Measurements from ENCODE around the gene HLA-DOB.

HLA-DOB gene

GRCh38 chr6:32852844-32853540 lies 36.2 kb upstream of the HLA-DOB start:
- TF ChIP-seq TAF1 (IDR thresholded peaks at IDR 0.05; ENCODE audit: borderline replicate concordance, low read depth, low read length) (no peak; the same call in 1 of the 2 replicates), POLR2AphosphoS5 (IDR thresholded peaks at IDR 0.05; ENCODE audit: low read depth, low read length) (peak; percentile 47; the same call in 1 of the 2 replicates)
- DNase-seq (ENCODE audit: insufficient read length): peak; percentile 50
- FAIRE-seq: peak; percentile 64

GRCh38 chr6:32852018-32852843 lies 35.4 kb upstream of the HLA-DOB start:
- FAIRE-seq (peak; percentile 65), DNase-seq (ENCODE audit: insufficient read length) (no peak)
- TF ChIP-seq POLR2A (IDR thresholded peaks at IDR 0.05; ENCODE audit: low read depth, low read length): no peak
- TF ChIP-seq TAF1 (IDR thresholded peaks at IDR 0.05; ENCODE audit: borderline replicate concordance, low read depth, low read length): no peak
- TF ChIP-seq POLR2AphosphoS5 (IDR thresholded peaks at IDR 0.05; ENCODE audit: low read depth, low read length): no peak

- DNase-seq (ENCODE audit: insufficient read length) (no peak), FAIRE-seq (no peak)
- TF ChIP-seq TAF1 (IDR thresholded peaks at IDR 0.05; ENCODE audit: borderline replicate concordance, low read depth, low read length) (no peak), POLR2AphosphoS5 (IDR thresholded peaks at IDR 0.05; ENCODE audit: low read depth, low read length) (no peak), POLR2A (IDR thresholded peaks at IDR 0.05; ENCODE audit: low read depth, low read length) (no peak)
Measured at GRCh38 chr6:32851025-32851424, 34.2 kb upstream of the HLA-DOB start.

- TF ChIP-seq POLR2AphosphoS5 (IDR thresholded peaks at IDR 0.05; ENCODE audit: low read depth, low read length) (no peak), TAF1 (IDR thresholded peaks at IDR 0.05; ENCODE audit: borderline replicate concordance, low read depth, low read length) (no peak), POLR2A (IDR thresholded peaks at IDR 0.05; ENCODE audit: low read depth, low read length) (no peak)
- FAIRE-seq: no peak
- DNase-seq (ENCODE audit: insufficient read length): no peak
Measured at GRCh38 chr6:32849126-32849525, 32.3 kb upstream of the HLA-DOB start.

- DNase-seq (ENCODE audit: insufficient read length): no peak
- FAIRE-seq: no peak
- TF ChIP-seq TAF1 (IDR thresholded peaks at IDR 0.05; ENCODE audit: borderline replicate concordance, low read depth, low read length) (no peak), POLR2A (IDR thresholded peaks at IDR 0.05; ENCODE audit: low read depth, low read length) (no peak), POLR2AphosphoS5 (IDR thresholded peaks at IDR 0.05; ENCODE audit: low read depth, low read length) (no peak)
Measured at GRCh38 chr6:32847795-32848194, 31.0 kb upstream of the HLA-DOB start.

- DNase-seq (ENCODE audit: insufficient read length) (no peak), FAIRE-seq (no peak)
- no peak for TF ChIP-seq TAF1 (IDR thresholded peaks at IDR 0.05; ENCODE audit: borderline replicate concordance, low read depth, low read length)
- TF ChIP-seq POLR2AphosphoS5 (IDR thresholded peaks at IDR 0.05; ENCODE audit: low read depth, low read length): peak; percentile 83
- TF ChIP-seq POLR2A (IDR thresholded peaks at IDR 0.05; ENCODE audit: low read depth, low read length): peak; percentile 73
Measured at GRCh38 chr6:32847004-32847403, 30.2 kb upstream of the HLA-DOB start.

- peak; percentile 73 for FAIRE-seq
Measured at GRCh38 chr6:32845384-32845884, 28.6 kb upstream of the HLA-DOB start.

GRCh38 chr6:32844839-32845383 lies 28.1 kb upstream of the HLA-DOB start:
- DNase-seq (ENCODE audit: insufficient read length) (no peak), FAIRE-seq (no peak)
- TF ChIP-seq TAF1 (IDR thresholded peaks at IDR 0.05; ENCODE audit: borderline replicate concordance, low read depth, low read length) (0 out of 2 replicates have a peak, but pooled peaks have one; percentile 2), POLR2A (IDR thresholded peaks at IDR 0.05; ENCODE audit: low read depth, low read length) (peak; percentile 79; the same call in 1 of the 2 replicates), POLR2AphosphoS5 (IDR thresholded peaks at IDR 0.05; ENCODE audit: low read depth, low read length) (peak; percentile 92)

More at GRCh38 chr6:32845384-32845884, 28.6 kb upstream of the HLA-DOB start:
- DNase-seq (ENCODE audit: insufficient read length): no peak
- TF ChIP-seq POLR2A (IDR thresholded peaks at IDR 0.05; ENCODE audit: low read depth, low read length): peak; percentile 85; the same call in 1 of the 2 replicates
- TF ChIP-seq TAF1 (IDR thresholded peaks at IDR 0.05; ENCODE audit: borderline replicate concordance, low read depth, low read length): no peak
- TF ChIP-seq POLR2AphosphoS5 (IDR thresholded peaks at IDR 0.05; ENCODE audit: low read depth, low read length): peak; percentile 86

- DNase-seq (ENCODE audit: insufficient read length): peak; percentile 80
- FAIRE-seq: peak; percentile 98
- TF ChIP-seq POLR2A (IDR thresholded peaks at IDR 0.05; ENCODE audit: low read depth, low read length) (peak; percentile 94), TAF1 (IDR thresholded peaks at IDR 0.05; ENCODE audit: borderline replicate concordance, low read depth, low read length) (peak; percentile 92), POLR2AphosphoS5 (IDR thresholded peaks at IDR 0.05; ENCODE audit: low read depth, low read length) (peak; percentile 98)
Measured at GRCh38 chr6:32843979-32844838, 27.4 kb upstream of the HLA-DOB start, which contains the start of gene PSMB8. PSMB8 (minus strand) TSS chr6:32844047; CDS start chr6:32843996, 51 bp downstream.

GRCh38 chr6:32843331-32843978 lies 26.7 kb upstream of the HLA-DOB start:
- FAIRE-seq: peak; percentile 60
- no peak for TF ChIP-seq POLR2A (IDR thresholded peaks at IDR 0.05; ENCODE audit: low read depth, low read length)
- no peak for TF ChIP-seq POLR2AphosphoS5 (IDR thresholded peaks at IDR 0.05; ENCODE audit: low read depth, low read length)
- TF ChIP-seq TAF1 (IDR thresholded peaks at IDR 0.05; ENCODE audit: borderline replicate concordance, low read depth, low read length): no peak
- DNase-seq (ENCODE audit: insufficient read length): no peak

Data from GM12892 (cell line).